ENCODE results near the gene HOXD8.

The HOXD8 gene

GRCh38 chr2:176103742-176104315 is 25.7 kb upstream of the HOXD8 start:
- DNase-seq: no peak

DNA sequence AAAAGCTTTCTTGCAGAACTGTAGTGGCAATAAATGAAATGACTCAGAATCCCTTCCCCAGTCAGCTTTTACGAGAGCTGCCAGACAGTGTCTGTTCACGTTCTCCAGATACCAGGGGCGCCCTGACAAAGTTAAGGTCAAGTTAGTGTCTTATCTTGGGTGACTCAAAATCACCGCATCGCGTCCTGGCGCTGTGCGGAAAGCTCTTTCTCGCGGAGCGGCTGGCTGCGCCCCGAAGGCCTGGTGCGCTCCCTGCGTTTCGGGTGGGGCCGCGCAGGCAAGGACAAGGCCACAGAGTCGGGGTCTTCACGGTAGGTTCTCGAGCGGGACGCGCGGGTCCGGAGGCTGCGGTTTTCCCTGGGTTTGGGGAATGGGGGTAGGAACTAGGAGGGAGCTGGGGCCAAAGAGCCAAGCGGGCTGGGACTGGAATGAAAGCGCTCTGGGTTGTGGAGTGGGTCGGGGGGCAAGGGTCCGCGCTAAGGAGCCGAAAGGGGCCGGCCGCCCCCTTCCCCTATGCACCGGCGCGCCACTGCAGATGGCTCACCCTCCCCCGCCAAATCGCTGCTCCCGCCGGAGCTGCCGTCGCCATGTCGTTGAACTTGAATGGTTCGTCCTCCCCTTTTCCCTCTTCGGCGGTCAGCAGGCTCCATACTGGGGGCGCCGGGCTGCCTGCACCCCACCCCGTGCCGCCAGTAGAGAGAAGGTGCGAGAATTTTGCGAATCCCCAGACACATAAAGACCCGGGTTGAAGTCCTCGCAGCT is 25.0 kb upstream of the HOXD8 start:
- DNase-seq: no peak

DNA sequence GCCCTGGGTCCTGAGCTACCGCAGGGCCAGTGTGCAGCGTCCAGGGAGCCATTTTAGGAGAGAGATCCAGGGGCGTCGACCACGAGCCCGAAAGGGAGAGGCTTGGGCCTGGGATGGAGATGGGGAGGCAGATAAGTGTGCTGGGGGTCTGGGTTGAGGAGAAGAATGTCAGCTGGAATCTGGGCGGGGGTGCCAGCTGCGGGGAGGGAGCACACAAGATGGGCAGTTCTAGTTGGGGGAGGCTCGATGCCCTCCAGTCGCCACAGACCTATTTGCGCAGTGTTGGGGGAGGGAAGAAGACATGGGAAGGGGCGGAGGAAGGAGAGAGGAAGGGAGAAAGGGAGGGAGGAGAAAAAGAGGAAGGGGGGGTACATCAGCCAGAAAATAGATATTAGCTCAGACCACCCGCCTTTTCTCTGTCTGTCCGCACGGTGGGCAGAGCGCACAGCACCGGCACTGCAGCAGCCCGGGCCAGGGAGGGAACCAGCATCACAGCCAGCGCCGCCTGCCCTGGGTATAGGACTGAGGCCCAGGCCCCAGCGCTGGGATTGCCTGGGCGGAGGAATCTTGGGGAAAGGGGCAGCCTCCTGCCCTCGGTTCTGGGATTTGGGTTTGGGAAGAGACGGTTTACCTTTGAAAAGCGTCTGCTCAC is 24.3 kb upstream of the HOXD8 start:
- DNase-seq: no peak

- DNase-seq: no peak
Measured at GRCh38 chr2:176105730-176106580, 23.6 kb upstream of the HOXD8 start.

DNA sequence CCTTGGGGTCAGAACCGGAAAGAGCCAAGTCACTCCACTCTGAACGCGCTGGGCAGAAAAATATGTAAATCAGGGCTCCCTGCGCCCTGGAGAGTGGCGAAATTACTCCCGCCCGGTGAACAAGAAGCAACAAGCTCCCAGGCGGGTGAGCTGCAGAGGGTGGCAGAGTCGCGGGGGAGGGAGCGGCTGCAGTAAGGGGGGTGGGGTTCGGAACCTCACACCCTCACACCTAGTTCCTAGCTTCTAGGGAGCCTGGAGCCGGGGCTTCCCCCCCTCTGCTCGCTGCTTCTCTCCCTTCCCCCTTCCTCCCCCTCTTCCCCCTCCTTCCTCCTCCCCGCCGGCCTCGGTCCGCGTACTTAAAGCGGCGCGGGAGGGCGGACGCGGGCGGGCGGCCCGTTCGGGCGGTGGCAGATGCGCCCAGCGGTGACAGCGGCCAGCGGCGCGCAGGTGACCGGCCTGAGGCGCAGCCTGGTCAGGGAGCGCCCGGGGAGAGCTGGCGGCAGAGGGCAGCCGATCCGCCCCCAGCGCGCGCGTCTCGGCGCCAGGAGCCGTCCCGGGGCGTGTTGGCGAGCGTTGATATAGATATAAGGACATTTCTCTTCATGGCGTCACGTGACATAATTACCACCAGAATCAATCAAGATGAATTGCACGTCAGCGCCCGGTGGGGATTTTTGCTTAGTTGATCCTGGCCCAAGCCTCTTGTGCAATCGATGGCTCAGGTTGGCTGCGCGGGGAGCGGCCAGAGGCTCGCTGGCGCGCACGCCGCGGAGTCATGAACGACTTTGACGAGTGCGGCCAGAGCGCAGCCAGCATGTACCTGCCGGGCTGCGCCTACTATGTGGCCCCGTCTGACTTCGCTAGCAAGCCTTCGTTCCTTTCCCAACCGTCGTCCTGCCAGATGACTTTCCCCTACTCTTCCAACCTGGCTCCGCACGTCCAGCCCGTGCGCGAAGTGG is 22.6 kb upstream of the HOXD8 start, which contains the start of gene HOXD11:
TSS of gene HOXD11 (plus strand) at position 700 of the 959 bp plus-strand sequence. CDS start at position 776, 76 bp downstream.
- DNase-seq: peak in 1 of 2 experiments; percentile 30

GRCh38 chr2:176107731-176108181 is 21.7 kb upstream of the HOXD8 start:
- DNase-seq: no peak

GRCh38 chr2:176109192-176109901 is 20.2 kb upstream of the HOXD8 start:
- DNase-seq: no peak

- no peak for DNase-seq
Measured at GRCh38 chr2:176109946-176110345, 19.6 kb upstream of the HOXD8 start.

DNA sequence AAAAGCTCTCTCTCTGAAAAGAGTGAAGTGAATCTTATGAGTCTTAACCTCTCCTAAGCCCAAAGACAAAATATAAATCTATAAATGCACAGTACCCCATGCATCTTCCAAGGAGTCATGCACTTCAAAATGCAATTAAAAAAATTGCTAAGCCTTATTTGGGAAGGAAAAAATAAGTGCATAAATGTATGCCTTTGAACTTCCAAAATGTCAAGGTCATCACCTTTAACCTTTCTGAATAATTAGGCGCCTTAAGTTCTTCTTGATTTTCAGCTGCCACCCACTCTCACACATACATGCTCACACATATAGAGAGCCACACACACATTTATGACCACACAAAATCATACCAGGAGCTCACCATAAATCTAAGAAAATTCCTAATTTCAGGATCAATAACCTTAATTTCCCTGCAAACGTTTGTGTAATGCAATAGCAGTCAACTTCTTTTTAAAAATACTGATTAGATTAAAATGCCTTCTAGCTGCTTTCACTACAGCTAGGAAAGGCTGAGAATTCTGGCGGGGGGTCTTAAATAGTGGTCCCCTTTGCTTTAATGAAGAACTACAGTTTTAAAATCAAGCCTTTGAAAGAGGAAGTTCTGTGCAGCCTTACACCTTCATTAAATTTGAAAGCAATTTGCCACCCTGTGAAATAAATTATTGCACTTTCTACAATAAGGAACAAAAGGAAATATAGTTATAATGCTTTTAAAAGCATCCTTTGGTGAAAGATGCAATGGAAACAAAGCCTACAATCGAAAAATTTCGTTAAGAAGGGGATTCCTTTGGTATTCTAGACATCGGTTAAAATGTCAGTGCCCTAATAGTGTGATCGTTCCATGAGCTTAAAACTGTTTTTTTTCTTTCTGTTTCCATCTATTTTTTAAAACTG is 18.8 kb upstream of the HOXD8 start:
- DNase-seq: no peak

DNA sequence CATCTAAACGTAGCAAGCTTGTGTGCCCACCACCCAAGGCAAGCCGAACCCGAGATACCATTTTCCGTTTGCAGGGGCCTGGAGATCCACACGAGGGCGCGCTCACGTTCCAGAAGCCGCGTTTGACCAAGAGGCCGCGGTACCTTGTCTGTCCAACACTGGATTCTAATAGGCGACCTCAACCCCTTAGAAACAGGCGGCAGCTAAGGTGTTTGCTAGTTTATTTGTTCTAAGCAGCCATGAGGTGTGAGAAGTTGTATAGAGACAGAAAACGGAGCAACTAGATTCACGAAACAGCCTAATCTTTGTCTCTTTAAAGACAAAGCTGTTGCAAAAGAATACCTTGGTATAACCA is 18.2 kb upstream of the HOXD8 start:
- no peak for DNase-seq

DNA sequence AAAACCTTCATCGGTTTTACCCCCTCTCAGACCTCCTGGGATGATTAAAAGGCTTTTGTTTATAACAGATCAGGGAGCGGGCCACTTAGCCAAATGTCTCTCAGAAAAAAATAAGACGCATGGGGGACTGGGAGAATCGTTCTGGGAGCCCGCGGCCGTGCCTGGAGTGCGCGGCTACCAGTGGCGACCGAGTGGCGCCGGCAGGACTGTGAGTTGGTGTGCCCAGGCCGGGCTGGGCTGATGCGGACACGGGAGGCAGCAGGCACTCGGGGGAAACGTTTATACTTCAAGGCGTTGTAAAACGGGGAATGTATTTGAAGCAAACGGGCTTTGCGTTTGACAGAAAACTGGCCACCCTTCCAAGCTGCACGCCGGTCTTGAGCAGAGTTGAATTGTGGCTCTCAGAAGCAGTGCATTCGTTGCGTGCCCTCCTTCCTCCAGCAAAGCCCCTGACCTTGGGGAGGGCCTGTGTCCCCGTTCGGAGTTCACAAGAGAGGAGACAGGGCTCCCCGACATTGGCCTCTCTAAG is 17.6 kb upstream of the HOXD8 start:
- DNase-seq: no peak

DNA sequence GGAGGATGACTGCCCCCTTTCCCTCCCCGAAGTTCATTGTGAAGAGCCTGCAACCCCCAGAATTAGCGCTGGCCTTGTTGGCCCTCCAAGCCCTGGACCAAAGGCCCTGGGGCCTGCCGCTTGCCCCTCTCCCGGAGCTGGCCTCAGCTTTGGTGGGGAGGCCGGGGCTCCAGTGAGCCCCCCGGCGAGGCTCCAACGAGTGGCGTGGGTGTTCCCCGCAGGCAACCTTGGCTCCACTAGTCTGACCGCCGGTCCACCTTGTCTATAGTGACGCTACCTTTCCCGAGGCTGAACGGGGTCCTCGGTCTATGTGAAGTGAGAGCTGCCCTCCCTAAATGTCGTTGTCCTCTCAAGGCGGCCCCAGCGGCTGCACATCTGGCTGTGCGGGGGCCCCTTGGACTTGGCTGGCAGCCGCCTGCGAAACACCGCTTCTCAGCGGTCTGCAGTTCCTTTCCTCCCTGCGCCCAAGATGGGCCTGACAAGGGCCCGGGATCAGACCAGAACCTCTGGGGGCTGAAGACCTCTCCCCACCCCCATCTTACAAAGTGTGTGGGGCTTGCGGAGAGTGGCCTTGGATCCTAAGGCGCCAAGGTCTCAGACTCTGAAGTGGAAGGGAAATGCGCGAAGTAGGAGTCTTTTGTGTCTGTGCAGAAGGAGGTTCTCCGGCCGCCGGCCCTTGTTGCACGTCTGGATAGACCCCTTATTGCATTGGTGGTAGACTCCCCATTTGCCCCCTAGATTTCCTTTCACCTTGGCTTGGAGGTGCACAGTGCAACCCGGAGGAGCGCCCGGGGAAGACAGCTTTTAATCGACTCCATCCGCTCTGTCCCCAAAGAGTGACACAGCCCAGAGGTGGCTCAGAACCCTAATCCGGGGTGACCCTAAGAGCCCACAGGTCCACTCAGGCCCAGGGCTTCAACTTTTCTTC is 16.9 kb upstream of the HOXD8 start:
- no peak for DNase-seq

GRCh38 chr2:176114120-176114929 is 15.2 kb upstream of the HOXD8 start:
- no peak for DNase-seq

DNA sequence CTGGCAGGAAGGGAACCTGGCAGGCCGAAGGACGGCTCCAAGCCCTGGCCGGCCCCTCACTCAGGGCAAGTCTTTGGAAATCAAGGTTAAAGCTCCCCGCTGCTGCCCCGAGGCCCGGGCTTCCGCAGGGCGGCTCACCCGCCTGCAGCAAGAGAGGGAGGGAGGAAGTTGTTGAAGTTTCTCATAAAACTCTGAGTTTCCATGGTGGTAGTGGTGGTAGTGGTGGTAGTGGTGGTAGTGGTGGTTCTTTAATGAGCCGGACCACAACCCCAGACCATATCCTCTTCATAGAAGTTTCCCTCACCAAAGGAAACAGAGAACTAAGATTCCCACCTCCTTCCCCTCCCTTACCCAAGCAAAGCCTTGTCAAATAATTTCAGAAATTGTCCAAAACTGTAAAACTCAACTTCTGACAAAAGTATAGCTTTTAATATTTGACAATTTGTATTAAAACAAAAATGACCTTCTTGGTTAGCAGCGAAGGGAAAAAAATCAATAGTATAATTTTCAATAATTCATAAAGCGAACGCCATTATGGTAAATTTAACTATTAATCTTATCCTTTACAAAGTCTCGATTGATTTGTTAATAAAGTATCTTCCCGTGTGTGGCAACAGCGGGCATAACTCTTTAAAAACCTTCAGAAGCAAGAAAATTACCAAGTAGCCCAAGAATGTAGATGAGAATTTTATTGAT is 14.4 kb upstream of the HOXD8 start:
- DNase-seq: no peak

GRCh38 chr2:176115883-176116813 is 13.4 kb upstream of the HOXD8 start, which contains the start of gene HOXD10:
TSS of gene HOXD10 (plus strand) at chr2:176116778. CDS start at chr2:176116834, 56 bp downstream.
- no peak for DNase-seq
